SK-N-SH (cell line): ENCODE results near the gene IL7R. TPM values are rescaled to one million over a fixed set of nuclear protein-coding genes. Genes with fewer than 3 reads are reported as not detected.

Experiments
- CTCF ChIA-PET: fragments of 300-600, 350-600 bp; formaldehyde crosslinking; extraction: SDS; loops from one replicate; lab custom pipeline; 2021; lab: Yijun Ruan, JAX
- POLR2A ChIA-PET: fragments of 350-600 bp; sonication (Branson Sonifier 250); formaldehyde crosslinking; extraction: SDS; loops from one replicate; lab custom pipeline; 2020; ENCODE audit warnings: antibody characterized with exemption, inconsistent platforms; lab: Yijun Ruan, JAX
- DNase-seq: peaks from one replicate; pipeline ENCODE4 v3.0.0; 2012
- H2AFZ ChIP-seq: fragments of 200-600 bp; sonication (generic); 2 replicates; pipeline ENCODE4 v1.8.1; 2016; ENCODE audit warnings: antibody characterized with exemption, mild to moderate bottlenecking, low read depth
- H3F3A ChIP-seq: fragments of 200-600 bp; sonication (generic); replicated peaks from 2 replicates; pipeline ENCODE3; 2016; ENCODE audit warnings: antibody characterized with exemption, mild to moderate bottlenecking; ENCODE audit not compliant: insufficient read depth
- H3K27ac ChIP-seq, 2 experiments: fragments of 200-500 bp in 1 of 2; fragments of 200-600 bp in 1 of 2; sonication (Bioruptor generic) in 1 of 2; sonication (generic), shearing (Covaris generic) in 1 of 2; 2 replicates each; pipeline versions ENCODE4 v1.5.1 to v1.6.1; 2014 to 2016; ENCODE audit warnings: low read depth in 2 of 2, inconsistent platforms in 1 of 2, low read length in 1 of 2, mild to moderate bottlenecking in 1 of 2, mixed read lengths in 1 of 2
- H3K27me3 ChIP-seq: fragments of 200-600 bp; sonication (generic), shearing (Covaris generic); 2 replicates; pipeline ENCODE4 v1.6.1; 2016; ENCODE audit warnings: mixed run types; ENCODE audit not compliant: insufficient read depth
- H3K36me3 ChIP-seq, 2 experiments: fragments of 200-500 bp in 1 of 2; fragments of 200-600 bp in 1 of 2; sonication (Bioruptor generic) in 1 of 2; sonication (generic) in 1 of 2; replicated peaks in 1 of 2; 2 replicates each; pipeline versions ENCODE3 to v1.5.1; 2014 to 2016; ENCODE audit warnings: low read length in 1 of 2, mild to moderate bottlenecking in 1 of 2; ENCODE audit not compliant: insufficient read depth in 2 of 2, control insufficient read depth in 1 of 2
- H3K4me1 ChIP-seq, 2 experiments: fragments of 200-500 bp in 1 of 2; fragments of 200-600 bp in 1 of 2; sonication (Bioruptor generic) in 1 of 2; sonication (generic), shearing (Covaris generic) in 1 of 2; 2 replicates each; pipeline versions ENCODE4 v1.5.1 to v1.6.1; 2014 to 2016; ENCODE audit warnings: low read depth in 1 of 2, low read length in 1 of 2, mixed run types in 1 of 2; ENCODE audit not compliant: insufficient read depth in 2 of 2, control insufficient read depth in 1 of 2
- H3K4me2 ChIP-seq: fragments of 200-600 bp; sonication (generic), shearing (Covaris generic); 2 replicates; pipeline ENCODE4 v1.6.1; 2017; ENCODE audit warnings: mixed run types
- H3K4me3 ChIP-seq, 2 experiments: fragments of 200-500 bp in 1 of 2; fragments of 200-600 bp in 1 of 2; sonication (Bioruptor generic) in 1 of 2; sonication (generic), shearing (Covaris generic) in 1 of 2; 2 replicates each; pipeline versions ENCODE4 v1.5.1 to v1.8.1; 2014 to 2016; ENCODE audit warnings: low read depth in 2 of 2, inconsistent platforms in 1 of 2, low read length in 1 of 2, mild to moderate bottlenecking in 1 of 2, mixed read lengths in 1 of 2, moderate library complexity in 1 of 2
- H3K79me2 ChIP-seq: fragments of 200-600 bp; sonication (generic); 2 replicates; pipeline ENCODE4 v1.8.1; 2017; ENCODE audit warnings: mild to moderate bottlenecking; ENCODE audit not compliant: insufficient read depth
- H3K9ac ChIP-seq: fragments of 200-600 bp; sonication (generic); 2 replicates; pipeline ENCODE4 v1.6.1; 2017; ENCODE audit warnings: mixed run types
- H3K9me2 ChIP-seq: fragments of 200-600 bp; sonication (generic); 2 replicates; pipeline ENCODE4 v1.6.1; 2017; ENCODE audit warnings: mixed run types
- H3K9me3 ChIP-seq: fragments of 200-600 bp; sonication (generic); 2 replicates; pipeline ENCODE4 v1.6.1; 2017; ENCODE audit warnings: mixed run types, mild to moderate bottlenecking, moderate library complexity
- H4K20me1 ChIP-seq: fragments of 200-600 bp; sonication (generic); 2 replicates; pipeline ENCODE4 v1.6.1; 2017; ENCODE audit warnings: mild to moderate bottlenecking, mixed run types; ENCODE audit not compliant: insufficient read depth
- CHD2 ChIP-seq: fragments of 150-350 bp; IDR thresholded peaks from 2 replicates; pipeline ENCODE4 v1.6.1; 2018; ENCODE audit warnings: low read length; ENCODE audit not compliant: partially characterized antibody
- CTCF ChIP-seq: fragments of 200-600 bp; sonication (generic); IDR thresholded peaks from 2 replicates; pipeline ENCODE4 v1.6.1; 2017; ENCODE audit warnings: antibody characterized with exemption, mild to moderate bottlenecking, moderate library complexity
- EP300 ChIP-seq, 2 experiments: IDR thresholded peaks; 2 replicates each; pipeline versions ENCODE4 v1.4.0 to v1.6.1; 2012; ENCODE audit warnings: borderline replicate concordance in 1 of 2, low read depth in 1 of 2, low read length in 1 of 2
- FOSL2 ChIP-seq: IDR thresholded peaks from 2 replicates; pipeline ENCODE4 v1.4.0; 2012; ENCODE audit warnings: low read depth, mild to moderate bottlenecking, moderate library complexity, borderline replicate concordance
- FOXJ3 ChIP-seq: sonication (generic); formaldehyde crosslinking; IDR thresholded peaks from 2 replicates; pipeline ENCODE4 v1.5.1; 2020; ENCODE audit warnings: mild to moderate bottlenecking, missing genetic modification reagents
- FOXM1 ChIP-seq: IDR thresholded peaks from 2 replicates; pipeline ENCODE4 v1.4.0; 2012; ENCODE audit warnings: low read depth, mild to moderate bottlenecking
- GATA2 ChIP-seq: sonication (generic); formaldehyde crosslinking; IDR thresholded peaks from 2 replicates; pipeline ENCODE4 v1.5.0; 2020; ENCODE audit warnings: mild to moderate bottlenecking, missing genetic modification reagents
- JUND ChIP-seq: IDR thresholded peaks from 2 replicates; pipeline ENCODE4 v1.4.0; 2012
- MAX ChIP-seq: IDR thresholded peaks from 2 replicates; pipeline ENCODE4 v1.4.0; 2012; ENCODE audit warnings: low read depth
- MXI1 ChIP-seq: IDR thresholded peaks from 2 replicates; pipeline ENCODE4 v1.6.1; 2012; ENCODE audit warnings: mild to moderate bottlenecking, low read depth, low read length, improper control_type of control experiment
- NFIC ChIP-seq: IDR thresholded peaks from 2 replicates; pipeline ENCODE4 v1.4.0; 2012; ENCODE audit warnings: borderline replicate concordance
- NRF1 ChIP-seq: IDR thresholded peaks from 2 replicates; pipeline ENCODE4 v1.6.1; 2012; ENCODE audit warnings: low read depth, mild to moderate bottlenecking, low read length
- PBX3 ChIP-seq: IDR thresholded peaks from 2 replicates; pipeline ENCODE4; 2012
- RAD21 ChIP-seq: IDR thresholded peaks from 2 replicates; pipeline ENCODE4 v1.6.1; 2012; ENCODE audit warnings: mild to moderate bottlenecking, low read length
- REST ChIP-seq: IDR thresholded peaks from 2 replicates; pipeline ENCODE4 v1.6.1; 2012; ENCODE audit warnings: mild to moderate bottlenecking, low read depth, low read length, moderate library complexity
- RFX5 ChIP-seq: IDR thresholded peaks from 2 replicates; pipeline ENCODE4 v1.6.1; 2012; ENCODE audit warnings: mild to moderate bottlenecking, improper control_type of control experiment, low read length
- SIN3A ChIP-seq: IDR thresholded peaks from 2 replicates; pipeline ENCODE4 v1.6.1; 2012; ENCODE audit warnings: low read depth, mild to moderate bottlenecking, low read length, moderate library complexity, borderline replicate concordance
- SMC3 ChIP-seq: IDR thresholded peaks from 2 replicates; pipeline ENCODE4 v1.6.1; 2012; ENCODE audit warnings: low read depth, low read length, improper control_type of control experiment
- TCF12 ChIP-seq: IDR thresholded peaks from 2 replicates; pipeline ENCODE4 v1.4.0; 2012
- USF1 ChIP-seq: IDR thresholded peaks from 2 replicates; pipeline ENCODE4 v1.4.0; 2012; ENCODE audit warnings: low read depth, borderline replicate concordance
- USF2 ChIP-seq: fragments of 150-350 bp; IDR thresholded peaks from 2 replicates; pipeline ENCODE4 v1.6.1; 2017; ENCODE audit warnings: antibody characterized with exemption, low read length, low read depth, borderline replicate concordance
- ZBTB33 ChIP-seq: IDR thresholded peaks from 2 replicates; pipeline ENCODE4 v1.4.0; 2012; ENCODE audit warnings: low read depth, borderline replicate concordance
- WGBS: methylation state at CpG from one replicate; pipeline ENCODE4 v1.1.6; 2017; ENCODE audit warnings: low lambda C conversion rate; 5-methylcytosine and 5-hydroxymethylcytosine counted together
- polyA plus RNA-seq, 3 experiments: library from polyadenylated mRNA; depleted of rRNA; stranded (reverse); fragments of >200 nt; gene quantifications; 2 replicates each; pipeline ENCODE4 v1.2.3, GENCODE V29; 2012

The IL7R gene
- polyA plus RNA-seq, 1 of the 3 experiments (the other 2 are of a cell fraction): 3.0 TPM

GRCh38 chr5:35852084-35852734 is 4.5 kb upstream of the IL7R start:
- DNase-seq: peak; percentile 23
- TF ChIP-seq FOSL2: peak; percentile 19; the same call in 1 of the 2 replicates
- TF ChIP-seq NFIC: 0 out of 2 replicates have a peak, but pooled peaks have one; percentile 12
- TF ChIP-seq PBX3: no peak
- TF ChIP-seq MXI1: no peak
- TF ChIP-seq EP300 (IDR thresholded peaks at IDR 0.05; ENCODE audit: borderline replicate concordance in 1 of 2, low read depth in 1 of 2, low read length in 1 of 2): no peak
- no peak for TF ChIP-seq RFX5
- TF ChIP-seq CTCF: peak; percentile 56
- no peak for TF ChIP-seq REST
- TF ChIP-seq SMC3: 0 out of 2 replicates have a peak, but pooled peaks have one; percentile 10
- no peak for TF ChIP-seq USF1
- TF ChIP-seq FOXM1: no peak
- TF ChIP-seq CHD2: no peak
- TF ChIP-seq NRF1: no peak
- TF ChIP-seq SIN3A: no peak
- no peak for TF ChIP-seq TCF12
- no peak for TF ChIP-seq RAD21
- TF ChIP-seq GATA2 (CRISPR knock-in tag): no peak
- TF ChIP-seq ZBTB33: no peak
- TF ChIP-seq USF2: no peak
- TF ChIP-seq FOXJ3 (CRISPR knock-in tag): no peak
- no peak for TF ChIP-seq JUND
- no peak for TF ChIP-seq MAX
- peak overlapping the region; percentile 69 for H3K4me2 ChIP-seq
- no peak overlapping the region; a peak in 1 of 4 replicates for H3K4me3 ChIP-seq
- WGBS: 43% methylated on average over 6 of the region's 8 CpGs
- H3K79me2 ChIP-seq: no peaks in the 10 kb centered on the region
- H3K9ac ChIP-seq: peak overlapping the region; percentile 34; the same call in 1 of the 2 replicates
- H3K9me3 ChIP-seq: no peaks in the 10 kb centered on the region; the same call in 1 of the 2 replicates
- H3F3A ChIP-seq: peaks cover 17% of the 10 kb centered on the region
- peaks cover 0 to 26% of the 10 kb centered on the region in 2 experiments; a peak in 2 of 4 replicates for H3K4me1 ChIP-seq
- POLR2A ChIA-PET: no interaction called here
- H3K9me2 ChIP-seq: no peaks in the 10 kb centered on the region
- H4K20me1 ChIP-seq: no peaks in the 10 kb centered on the region
- peak overlapping the region; percentile 77 for H2AFZ ChIP-seq
- H3K36me3 ChIP-seq: no peaks in the 10 kb centered on the region
- peak overlapping the region in 1 of 2 experiments; percentile 60; a peak in 2 of 4 replicates for H3K27ac ChIP-seq
- CTCF ChIA-PET: interaction anchor here (1.6 to 2.3 kb wide), 2 partner anchors 73 to 201 kb away, joined by 5 to 7 read pairs; no protein-coding TSS in a partner anchor
- no peaks in the 10 kb centered on the region for H3K27me3 ChIP-seq
